ENCODE data around the gene UAP1.
"Not testable (repeated sequence)": the region's sequence is repeated elsewhere in the genome, so short reads cannot be mapped to it uniquely, and the experiment has no call there.

The UAP1 gene

GRCh38 chr1:162565460-162565859, 3.9 kb downstream of the UAP1 start:
- DNase-seq (ENCODE audit: low spot score), result no peak

DNA sequence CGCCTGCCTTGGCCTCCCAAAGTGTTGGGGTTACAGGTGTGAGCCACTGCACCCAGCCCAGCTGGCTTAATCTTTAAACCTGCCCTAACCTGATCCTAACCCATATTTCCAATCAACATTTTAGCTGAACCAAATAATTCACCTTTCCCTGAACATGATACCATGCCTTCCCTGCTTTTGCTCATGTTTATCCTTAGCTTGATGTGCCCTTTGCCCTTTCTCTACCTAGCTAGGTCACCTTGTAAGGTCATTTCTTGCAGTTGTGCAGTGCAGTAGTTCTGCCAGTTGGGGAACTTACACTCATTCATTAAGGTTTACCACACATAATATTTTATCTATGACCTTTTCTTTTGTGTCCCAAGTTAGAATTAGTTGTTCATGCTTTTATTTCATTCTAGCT, 5.3 kb downstream of the UAP1 start:
- no peak for DNase-seq (ENCODE audit: low spot score)

DNA sequence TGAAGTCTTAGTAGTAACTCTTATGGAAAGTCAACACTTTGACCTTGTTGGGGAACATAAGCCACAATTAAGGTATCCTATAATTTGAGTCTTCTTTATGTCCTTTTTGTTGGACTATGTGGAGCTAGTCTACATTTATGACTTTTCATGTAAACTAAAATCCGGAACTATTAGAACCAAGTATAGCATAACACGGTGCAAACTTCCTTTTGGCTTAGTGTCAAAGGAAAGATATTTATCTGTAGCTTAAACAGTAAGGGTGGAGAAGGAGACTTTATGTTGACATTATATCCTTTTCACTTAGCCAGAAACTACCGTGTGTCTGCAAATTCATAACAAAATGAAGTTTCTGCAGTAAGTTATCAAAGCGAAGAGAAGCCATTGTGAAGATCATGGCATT, 7.3 kb downstream of the UAP1 start:
- no peak for DNase-seq (ENCODE audit: low spot score)

DNA sequence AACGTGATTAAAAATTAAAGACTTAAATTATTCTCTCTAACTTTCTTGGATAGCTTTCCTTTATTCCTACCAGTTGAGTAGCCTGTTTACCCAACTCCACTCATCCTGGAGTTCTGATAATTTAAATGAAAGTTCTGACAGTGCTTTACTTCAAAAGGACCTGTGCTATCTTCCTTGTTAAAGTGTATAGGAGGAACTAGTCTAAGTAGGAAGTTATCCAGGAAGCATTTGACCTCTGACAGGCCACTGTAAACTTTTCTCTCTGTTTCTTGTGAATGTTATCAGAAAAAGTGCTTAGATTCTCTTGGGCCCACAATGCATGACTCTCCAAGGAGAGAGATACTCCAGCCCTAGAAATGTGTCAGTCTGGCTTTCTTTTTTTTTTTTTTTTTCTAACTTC, 9.2 kb downstream of the UAP1 start:
- no peak for DNase-seq (ENCODE audit: low spot score)

GRCh38 chr1:162571121-162571520, 9.6 kb downstream of the UAP1 start:
- DNase-seq (ENCODE audit: low spot score), result not testable (repeated sequence)

DNA sequence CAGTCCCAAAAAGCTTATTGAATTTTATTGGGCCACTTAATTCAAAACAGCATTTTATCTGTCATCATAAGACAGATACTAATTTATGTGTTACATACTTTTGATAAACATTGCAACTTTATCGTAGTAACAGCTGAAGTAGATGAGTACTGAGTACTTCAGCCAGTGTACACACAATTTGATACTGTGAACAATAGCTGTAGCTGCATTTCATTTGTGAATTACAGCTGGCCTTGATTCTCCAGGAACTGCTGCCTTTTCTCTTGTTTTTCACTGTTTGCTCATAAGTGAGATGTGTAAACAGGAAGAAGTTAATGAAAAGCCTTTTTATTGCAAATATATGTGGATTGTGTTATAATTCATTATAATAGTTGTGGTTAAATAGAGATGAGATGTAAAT, 10.2 kb downstream of the UAP1 start:
- DNase-seq (ENCODE audit: low spot score), result no peak

DNA sequence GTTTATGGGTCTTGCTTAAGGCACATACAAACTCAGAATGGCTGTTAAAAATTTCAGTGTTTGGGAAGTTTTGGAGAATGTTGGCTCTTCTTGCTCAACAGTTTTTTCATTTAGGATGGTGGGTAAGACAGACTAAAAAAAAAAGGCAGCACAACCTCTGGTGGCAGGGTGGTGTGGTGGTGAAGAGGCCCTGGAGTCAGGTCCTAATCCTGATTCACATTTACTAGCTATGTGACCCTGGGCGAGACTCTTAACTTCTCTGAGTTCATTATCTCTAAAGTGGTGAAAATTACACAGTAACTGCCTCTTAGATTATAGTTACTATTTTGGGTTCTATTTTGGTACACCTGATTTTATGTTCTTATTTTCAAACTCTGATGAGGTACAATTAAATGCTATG, 11.6 kb downstream of the UAP1 start:
- no peak for DNase-seq (ENCODE audit: low spot score)

DNA sequence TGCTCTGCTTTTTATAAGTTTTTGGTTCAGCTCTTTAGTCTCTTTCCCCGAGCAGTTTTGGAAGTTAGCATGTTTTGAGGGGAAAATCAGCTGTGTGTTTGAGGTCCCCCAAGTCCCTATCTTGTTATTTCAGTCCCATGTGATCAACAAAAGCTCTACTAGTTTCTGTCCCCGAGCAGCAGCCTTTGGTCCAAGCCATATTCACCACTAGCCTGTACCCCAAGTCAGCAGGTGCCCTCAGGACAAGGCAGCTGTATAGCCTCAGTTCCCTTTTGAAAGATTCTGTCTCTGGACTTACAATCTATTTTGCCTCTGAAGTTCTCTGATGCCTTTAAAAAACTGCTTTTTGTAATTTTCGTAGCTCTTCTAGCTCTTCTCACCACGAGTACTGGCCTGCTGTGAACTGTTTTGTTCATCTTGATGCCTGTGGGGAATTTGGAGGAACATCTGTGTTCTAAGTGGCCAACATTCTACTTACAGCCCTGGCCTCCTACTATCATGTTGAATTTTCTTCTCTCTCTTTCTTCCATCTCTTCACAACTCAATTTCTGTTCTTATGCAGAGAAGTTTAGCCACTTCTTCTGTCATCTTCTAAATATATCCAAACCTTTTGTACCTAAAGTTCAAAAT, 16.7 kb downstream of the UAP1 start:
- DNase-seq (ENCODE audit: low spot score), result no peak

DNA sequence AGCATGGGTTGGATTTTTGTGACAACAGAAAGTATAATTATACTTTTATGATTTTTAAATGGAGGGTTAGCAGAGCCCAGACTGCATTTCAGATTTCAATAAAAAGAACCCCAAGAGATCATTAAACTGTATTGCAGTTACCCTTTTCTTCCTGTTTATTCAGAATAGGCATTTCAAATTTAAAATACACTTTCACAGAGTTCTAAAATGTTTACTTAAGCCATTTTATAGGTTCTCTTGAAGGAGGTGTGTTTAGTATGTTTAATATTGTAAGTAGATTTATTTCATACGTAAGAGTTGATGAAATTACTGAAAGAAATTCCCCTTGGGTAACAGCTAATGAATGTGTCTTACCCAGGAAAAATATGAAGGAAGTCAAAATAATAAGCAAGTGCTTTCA, 17.4 kb downstream of the UAP1 start:
- no peak for DNase-seq (ENCODE audit: low spot score)

DNA sequence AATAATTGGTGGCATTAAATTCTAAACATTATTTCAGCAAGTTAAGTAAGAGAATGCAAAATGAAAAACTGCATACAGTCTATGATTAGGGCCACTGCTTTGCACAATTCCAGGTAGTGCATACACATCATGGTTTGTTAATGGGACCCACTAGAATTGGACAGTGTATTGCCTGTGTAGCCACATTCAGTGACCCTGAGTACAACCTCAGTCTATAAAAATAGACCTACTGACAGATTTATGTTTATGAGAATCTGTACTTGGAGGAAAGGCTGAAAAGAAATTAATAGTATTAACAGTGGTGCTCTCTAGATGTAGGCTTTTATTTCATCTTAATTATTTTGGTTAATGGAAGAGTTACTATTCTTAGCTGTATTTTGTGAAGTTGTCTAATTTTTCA, 18.8 kb downstream of the UAP1 start:
- DNase-seq (ENCODE audit: low spot score), result no peak

DNA sequence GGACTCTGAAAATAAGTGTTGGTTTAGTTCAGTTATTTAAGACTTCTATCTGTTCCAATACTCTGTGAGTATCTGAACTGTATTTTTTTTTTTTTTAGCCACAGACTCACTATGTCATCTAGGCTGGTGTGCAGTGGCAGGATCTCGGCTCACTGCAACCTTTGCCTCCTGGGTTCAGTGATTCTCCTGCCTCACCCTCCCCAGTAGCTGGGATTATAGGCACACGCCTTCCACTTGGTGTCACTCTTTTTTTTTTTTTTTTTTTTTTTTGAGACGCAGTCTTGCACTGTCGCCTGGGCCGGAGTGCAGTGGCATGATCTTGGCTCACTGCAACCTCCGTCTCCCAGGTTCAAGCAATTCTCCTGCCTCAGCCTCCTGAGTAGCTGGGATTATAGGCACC, 21.4 kb downstream of the UAP1 start:
- not testable (repeated sequence) for DNase-seq (ENCODE audit: low spot score)

- DNase-seq (ENCODE audit: low spot score), result not testable (repeated sequence)
Observed at GRCh38 chr1:162585101-162585500, 23.6 kb downstream of the UAP1 start.

DNA sequence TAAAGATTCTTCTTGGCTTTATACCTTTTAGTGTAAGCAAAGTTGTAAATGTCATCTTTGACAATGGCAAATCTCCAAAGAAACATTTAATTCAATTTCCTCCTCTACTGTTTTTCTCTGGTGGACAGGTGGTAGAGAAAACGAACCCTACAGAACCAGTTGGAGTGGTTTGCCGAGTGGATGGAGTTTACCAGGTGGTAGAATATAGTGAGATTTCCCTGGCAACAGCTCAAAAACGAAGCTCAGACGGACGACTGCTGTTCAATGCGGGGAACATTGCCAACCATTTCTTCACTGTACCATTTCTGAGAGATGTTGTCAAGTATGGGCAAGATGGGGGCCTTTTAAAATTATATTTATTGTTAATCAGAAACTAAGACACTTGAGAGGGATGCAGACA, 25.8 kb downstream of the UAP1 start:
- no peak for DNase-seq (ENCODE audit: low spot score)

GRCh38 chr1:162587761-162588260, 26.3 kb downstream of the UAP1 start:
- no peak for DNase-seq (ENCODE audit: low spot score)

- DNase-seq (ENCODE audit: low spot score), result no peak
Observed at GRCh38 chr1:162590101-162590500, 28.6 kb downstream of the UAP1 start.

DNA sequence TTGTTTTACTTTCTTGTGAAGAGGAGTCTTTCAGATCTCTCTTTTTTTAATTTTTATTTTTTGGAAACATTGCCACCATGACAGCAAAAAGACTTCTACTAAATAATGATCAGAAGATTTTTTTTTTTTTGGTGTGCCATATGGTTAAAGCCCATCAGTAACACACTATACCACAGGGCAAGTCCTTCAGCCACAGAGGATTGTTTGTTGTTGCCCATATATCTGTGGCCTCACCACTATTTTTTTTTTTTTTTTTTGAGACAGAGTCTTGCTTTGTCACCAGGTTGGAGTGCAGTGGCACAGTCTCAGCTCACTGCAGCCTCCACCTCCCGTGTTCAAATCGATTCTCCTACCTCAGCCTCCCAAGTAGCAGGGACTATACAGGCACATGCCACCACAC, 29.2 kb downstream of the UAP1 start:
- no peak for DNase-seq (ENCODE audit: low spot score)

- DNase-seq (ENCODE audit: low spot score), result no peak
Observed at GRCh38 chr1:162596514-162597170, 35.1 kb downstream of the UAP1 start.

DNA sequence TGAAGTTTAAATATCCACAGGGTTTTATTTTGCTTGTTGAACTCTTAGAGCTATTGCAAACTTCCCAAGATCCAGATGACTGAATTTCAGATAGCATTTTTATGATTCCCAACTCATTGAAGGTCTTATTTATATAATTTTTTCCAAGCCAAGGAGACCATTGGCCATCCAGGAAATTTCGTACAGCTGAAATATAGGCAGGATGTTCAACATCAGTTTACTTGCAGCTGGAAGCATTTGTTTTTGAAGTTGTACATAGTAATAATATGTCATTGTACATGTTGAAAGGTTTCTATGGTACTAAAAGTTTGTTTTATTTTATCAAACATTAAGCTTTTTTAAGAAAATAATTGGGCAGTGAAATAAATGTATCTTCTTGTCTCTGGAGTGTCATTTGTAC, 37.9 kb downstream of the UAP1 start:
- DNase-seq (ENCODE audit: low spot score), result no peak

GRCh38 chr1:162603117-162603516, 41.6 kb downstream of the UAP1 start:
- not testable (repeated sequence) for DNase-seq (ENCODE audit: low spot score)

DNA sequence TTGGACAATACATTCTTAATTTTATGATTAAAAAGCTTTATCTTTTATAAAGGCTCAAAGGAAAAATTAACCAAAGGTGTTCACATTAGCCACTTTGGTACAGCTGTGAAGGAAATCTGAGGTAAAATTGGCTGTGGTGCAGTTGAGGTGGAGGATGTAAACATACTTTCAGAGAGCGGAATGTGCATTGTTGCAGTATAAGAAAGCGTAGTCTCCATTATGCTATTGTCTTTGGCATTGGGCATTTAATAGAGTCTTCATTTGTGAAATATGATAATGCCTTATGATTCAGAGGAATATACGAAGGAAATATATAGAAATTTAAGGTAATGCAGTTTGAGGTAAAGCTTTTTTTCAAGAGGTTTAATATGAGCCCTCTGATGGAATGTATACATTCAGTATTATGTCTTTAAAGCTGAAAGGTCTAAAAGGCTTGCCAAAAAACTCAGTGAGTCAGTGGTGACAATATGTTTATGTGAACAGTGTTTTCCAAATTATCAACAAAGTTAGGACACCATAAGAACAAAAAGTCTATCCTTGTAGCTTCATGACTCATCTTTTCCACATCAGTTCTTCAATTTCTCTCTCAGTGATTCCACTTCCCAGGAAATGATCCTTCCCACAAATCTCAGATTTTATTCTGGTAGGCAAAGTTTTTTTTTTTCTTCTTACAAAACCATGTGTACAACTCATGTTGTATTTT, 43.9 kb downstream of the UAP1 start:
- no peak for DNase-seq (ENCODE audit: low spot score)

- DNase-seq (ENCODE audit: low spot score), result no peak
Observed at GRCh38 chr1:162609306-162609705, 47.8 kb downstream of the UAP1 start.

DNA sequence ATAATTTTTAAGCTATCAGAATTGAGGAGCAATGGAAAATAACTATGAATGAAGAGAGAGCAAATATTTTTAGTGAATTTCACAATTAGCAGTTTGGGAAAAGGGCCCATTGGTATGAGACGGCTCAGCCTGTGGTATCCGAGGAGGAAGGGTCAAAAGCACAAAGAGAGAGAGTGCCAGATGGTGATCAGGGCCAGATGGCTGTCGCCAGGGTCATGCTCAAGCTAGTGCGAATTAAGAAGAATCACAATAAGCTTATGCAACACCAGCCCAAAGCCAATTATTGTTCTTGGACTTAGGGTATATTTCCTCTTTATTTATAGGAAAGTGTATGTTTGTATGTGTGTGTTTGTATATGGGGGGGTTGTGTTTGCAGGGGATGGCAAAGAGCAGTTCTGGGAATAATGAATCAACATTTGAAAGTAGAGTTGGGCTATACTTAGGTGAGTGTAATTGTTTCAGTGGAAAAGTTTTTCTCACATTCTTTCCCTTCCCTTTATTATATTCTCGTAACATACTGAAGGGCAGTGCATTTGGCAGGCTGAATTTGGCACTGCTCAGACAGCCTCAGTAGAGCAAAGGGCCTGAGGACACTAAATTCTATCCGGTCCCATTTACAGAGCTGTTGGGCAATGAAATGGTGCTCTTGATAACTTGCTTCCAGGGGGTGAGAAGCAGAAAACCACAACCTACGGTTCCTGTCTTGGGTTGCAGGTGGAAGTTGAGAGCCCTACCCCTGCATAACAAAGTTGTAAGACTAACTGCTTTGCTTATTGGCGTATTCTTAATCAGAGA, 51.3 kb downstream of the UAP1 start:
- DNase-seq (ENCODE audit: low spot score), result no peak

DNA sequence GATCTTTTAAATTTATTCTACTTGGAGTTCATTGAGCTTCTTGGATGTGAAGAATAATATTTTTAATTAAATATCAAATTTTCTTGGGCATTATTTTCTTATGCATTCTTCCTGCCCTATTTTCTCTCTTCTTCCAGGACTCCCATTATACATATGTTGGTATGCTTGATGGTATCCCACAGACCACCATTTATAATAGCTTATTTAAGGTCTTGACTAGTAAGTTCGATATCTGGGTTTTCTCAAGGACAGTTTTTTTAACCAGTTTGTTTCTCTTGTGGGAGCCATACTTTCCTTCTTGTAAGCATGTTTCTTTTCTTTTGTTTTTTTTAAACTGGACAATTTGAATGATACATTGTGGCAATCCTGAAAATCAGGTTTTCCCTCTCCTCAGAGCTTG, 55.3 kb downstream of the UAP1 start:
- no peak for DNase-seq (ENCODE audit: low spot score)
